HepG2 (cell line): ENCODE results near the gene SLC28A1. TPM values are rescaled to one million over a fixed set of nuclear protein-coding genes. Genes with fewer than 3 reads are reported as not detected.

Experiments
- ATAC-seq: fragments of 200-7000 bp; cut with Tn5 transposase; 3 replicates; pipeline ENCODE4 v1.9.1; 2020; ENCODE audit warnings: mild to moderate bottlenecking, moderate library complexity
- BruUV-seq: library from RNA; stranded (reverse); fragments of 400-500 nt; replicated peaks from 2 replicates; lab custom pipeline; 2021; lab: Mats Ljungman, UMichigan
- CTCF ChIA-PET: fragments of 300-600 bp; formaldehyde crosslinking; extraction: SDS; loops from one replicate; lab custom pipeline; 2021; ENCODE audit warnings: low total read pairs, inconsistent platforms, low intra/inter-chr PET ratio; lab: Yijun Ruan, JAX
- POLR2A ChIA-PET: fragments of 350-600 bp; sonication (Branson Sonifier 250); formaldehyde crosslinking; loops from one replicate; lab custom pipeline; 2020; ENCODE audit warnings: antibody characterized with exemption, inconsistent platforms; lab: Yijun Ruan, JAX
- DNase-seq: peaks from one replicate; pipeline ENCODE4 v3.0.0-alpha.2; 2015; ENCODE audit warnings: low spot score
- FAIRE-seq: peaks from 3 replicates; lab custom pipeline; 2011; peaks lifted over from hg19 to GRCh38; lab: Jason Lieb, UNC
- H2AFZ ChIP-seq: one replicate; pipeline ENCODE4 v1.6.1; 2011; ENCODE audit warnings: low read length, inconsistent platforms
- H3K27ac ChIP-seq: fragments of 300-600 bp; 3 replicates; pipeline ENCODE4 v1.8.0; 2011; ENCODE audit warnings: mixed run types, mild to moderate bottlenecking, mixed read lengths, low read length, inconsistent platforms; ENCODE audit not compliant: insufficient read depth; ENCODE audit errors: extremely low read length
- H3K27me3 ChIP-seq, 2 experiments: fragments of 200-600 bp in 1 of 2; 2 replicates in 1 of 2; 3 replicates in 1 of 2; pipeline versions ENCODE4 v1.6.0 to v1.8.0; 2011; ENCODE audit warnings: low read length in 2 of 2, mild to moderate bottlenecking in 2 of 2, moderate library complexity in 2 of 2, inconsistent platforms in 1 of 2; ENCODE audit not compliant: insufficient read depth in 2 of 2, control insufficient read depth in 1 of 2
- H3K36me3 ChIP-seq, 2 experiments: fragments of 200-600 bp in 1 of 2; replicated peaks in 1 of 2; 2 replicates in 1 of 2; 3 replicates in 1 of 2; pipeline versions ENCODE4 v1.5.1 to v1.8.0; 2011; ENCODE audit warnings: low read length in 2 of 2, inconsistent platforms in 1 of 2; ENCODE audit not compliant: insufficient read depth in 2 of 2, control insufficient read depth in 1 of 2
- H3K4me1 ChIP-seq: 2 replicates; pipeline ENCODE4 v1.5.1; 2012; ENCODE audit warnings: low read length, inconsistent platforms; ENCODE audit not compliant: insufficient read depth
- H3K4me2 ChIP-seq: 2 replicates; pipeline ENCODE4 v1.6.0; 2011; ENCODE audit warnings: low read depth, low read length, inconsistent platforms
- H3K4me3 ChIP-seq, 3 experiments: fragments of 200-600 bp in 1 of 3; sonication (generic), shearing (Covaris generic) in 1 of 3; replicated peaks in 1 of 3; 2 replicates each; pipeline ENCODE4 v1.5.1; 2011 to 2016; ENCODE audit warnings: low read length in 3 of 3, inconsistent platforms in 2 of 3, low read depth in 2 of 3, mild to moderate bottlenecking in 2 of 3, control low read depth in 1 of 3, mixed read lengths in 1 of 3; ENCODE audit not compliant: insufficient read depth in 1 of 3
- H3K79me2 ChIP-seq: one replicate; pipeline ENCODE4 v1.6.1; 2011; ENCODE audit warnings: low read length, inconsistent platforms; ENCODE audit not compliant: insufficient read depth
- H3K9ac ChIP-seq: 2 replicates; pipeline ENCODE4 v1.6.0; 2011; ENCODE audit warnings: mild to moderate bottlenecking, low read depth, low read length, inconsistent platforms; ENCODE audit not compliant: insufficient read depth
- H3K9me3 ChIP-seq: 2 replicates; pipeline ENCODE4 v1.5.1; 2012; ENCODE audit warnings: mild to moderate bottlenecking, low read length
- H4K20me1 ChIP-seq: 2 replicates; pipeline ENCODE4 v1.6.0; 2011; ENCODE audit warnings: inconsistent platforms, mild to moderate bottlenecking, low read length, moderate library complexity; ENCODE audit not compliant: insufficient read depth
- CBFB ChIP-seq: sonication (generic); formaldehyde crosslinking; IDR thresholded peaks from 2 replicates; pipeline ENCODE4 v1.4.0; 2020; ENCODE audit warnings: missing genetic modification reagents
- HMG20A ChIP-seq: IDR thresholded peaks from 2 replicates; pipeline ENCODE4 v1.6.1; 2016; ENCODE audit warnings: borderline replicate concordance
- HNF4G ChIP-seq, 2 experiments: sonication (generic) in 1 of 2; formaldehyde crosslinking in 1 of 2; IDR thresholded peaks; 2 replicates each; pipeline versions ENCODE4 v1.4.0 to v1.6.1; 2011 to 2020; ENCODE audit warnings: borderline replicate concordance in 2 of 2, low read depth in 2 of 2, mild to moderate bottlenecking in 2 of 2, low read length in 1 of 2, missing genetic modification reagents in 1 of 2, moderate library complexity in 1 of 2
- NR1H2 ChIP-seq: sonication (generic); formaldehyde crosslinking; IDR thresholded peaks from 2 replicates; pipeline ENCODE4 v1.8.1; 2022; ENCODE audit warnings: low read depth, missing genetic modification reagents, borderline replicate concordance
- ZNF672 ChIP-seq: sonication (generic); formaldehyde crosslinking; IDR thresholded peaks from 2 replicates; pipeline ENCODE4 v1.8.1; 2022; ENCODE audit warnings: missing genetic modification reagents
- WGBS: methylation state at CpG from one replicate; pipeline ENCODE4 v1.1.6; 2017; ENCODE audit warnings: low lambda C conversion rate; 5-methylcytosine and 5-hydroxymethylcytosine counted together
- in situ Hi-C: cut with HindIII; loops from 2 replicates; pipeline ENCODE4 v1.10.0; 2017; ENCODE audit warnings: low pct_unique_long_range_greater_than_20kb; ENCODE audit not compliant: extremely low pct_ligation_motif_present
- intact Hi-C: fragments of 100-400 bp; cut with micrococcal nuclease; formaldehyde crosslinking; loops from one replicate; pipeline ENCODE4 v1.10.0; 2022; ENCODE audit not compliant: unreplicated experiment
- polyA plus RNA-seq, 8 experiments: library from polyadenylated mRNA; depleted of rRNA in 3 of 8; stranded (reverse) in 7 of 8; unstranded in 1 of 8; fragments of >200 nt; fragmentation: Illumina TruSeq in 4 of 8; extraction: Trizol in 4 of 8; gene quantifications; 2 replicates each; pipeline versions ENCODE4 v1.2.1 to v1.2.3, GENCODE V29; 2011 to 2016; ENCODE audit warnings: low read depth in 4 of 8, missing spikeins in 1 of 8, mixed read lengths in 1 of 8; ENCODE audit not compliant: insufficient read depth in 1 of 8
- total RNA-seq, 5 experiments: library from RNA; depleted of rRNA; stranded (reverse); fragments of >200 nt; fragmentation: Illumina TruSeq; extraction: Trizol; gene quantifications; 2 replicates each; pipeline ENCODE4 v1.2.3, GENCODE V29; 2016; ENCODE audit warnings: low read depth in 1 of 5
- TF ChIP-seq, protein P1 (sequence below): sonication (generic); formaldehyde crosslinking; IDR thresholded peaks from 2 replicates; pipeline ENCODE4 v1.8.0; 2022; ENCODE audit warnings: low read depth, missing genetic modification reagents

Gene SLC28A1
- total and polyA plus RNA-seq, 2 of the 13 experiments (the other 11 are each of a cell fraction or from before 2014, with no cell fraction given) = 0.31 to 5.8 TPM

DNA sequence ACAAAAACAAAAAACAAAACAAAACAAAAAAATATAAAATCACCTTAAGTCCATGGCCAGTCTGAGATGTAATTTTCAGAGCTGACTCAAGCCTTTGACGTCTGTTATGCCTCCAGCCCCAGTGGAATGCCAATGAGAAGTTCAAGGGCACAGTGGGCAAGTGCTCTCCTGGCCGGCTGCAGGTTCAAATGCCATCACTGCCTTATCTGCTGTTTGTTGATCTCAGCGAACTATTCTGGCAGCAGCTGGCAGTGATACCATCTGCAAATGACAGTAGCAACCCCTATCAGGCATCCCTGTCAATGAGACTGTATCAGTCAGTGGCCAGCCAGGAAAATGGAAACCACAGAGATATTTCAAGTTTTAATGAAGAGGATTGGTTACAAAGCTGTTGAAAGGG lies 86.4 kb downstream of the SLC28A1 start:
- CTCF ChIA-PET = no interaction called here
- peaks cover 1 to 31% of the 10 kb centered on the region in 2 experiments; a peak in 4 of 5 replicates for H3K27me3 ChIP-seq
- intact Hi-C loops = loop anchor here (2.0 kb wide), 1 partner anchor 16 kb away; no protein-coding TSS in a partner anchor
- TF ChIP-seq CBFB (CRISPR knock-in tag) (no peak), ZNF672 (CRISPR knock-in tag) (no peak), HMG20A (CRISPR knock-in tag) (no peak), HNF4G (IDR thresholded peaks at IDR 0.05; ENCODE audit: borderline replicate concordance, low read depth, low read length) (no peak), HNF4G (CRISPR knock-in tag; IDR thresholded peaks at IDR 0.05; ENCODE audit: borderline replicate concordance, low read depth) (no peak), NR1H2 (no peak)
- TF ChIP-seq, protein P1, sequence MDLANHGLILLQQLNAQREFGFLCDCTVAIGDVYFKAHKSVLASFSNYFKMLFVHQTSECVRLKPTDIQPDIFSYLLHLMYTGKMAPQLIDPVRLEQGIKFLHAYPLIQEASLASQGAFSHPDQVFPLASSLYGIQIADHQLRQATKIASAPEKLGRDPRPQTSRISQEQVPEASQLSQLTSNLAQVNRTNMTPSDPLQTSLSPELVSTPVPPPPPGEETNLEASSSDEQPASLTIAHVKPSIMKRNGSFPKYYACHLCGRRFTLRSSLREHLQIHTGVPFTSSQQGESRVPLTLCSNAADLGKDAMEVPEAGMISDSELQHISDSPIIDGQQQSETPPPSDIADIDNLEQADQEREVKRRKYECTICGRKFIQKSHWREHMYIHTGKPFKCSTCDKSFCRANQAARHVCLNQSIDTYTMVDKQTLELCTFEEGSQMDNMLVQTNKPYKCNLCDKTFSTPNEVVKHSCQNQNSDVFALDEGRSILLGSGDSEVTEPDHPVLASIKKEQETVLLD = no peak
- H3K4me1 ChIP-seq = peaks cover 8% of the 10 kb centered on the region; the same call in 1 of the 2 replicates
- H3K4me3 ChIP-seq = no peak overlapping the region
- BruUV-seq = no TSS peak
- no peak for ATAC-seq
- H3K27ac ChIP-seq = no peak overlapping the region
- no peaks in the 10 kb centered on the region for H4K20me1 ChIP-seq
- in situ Hi-C loops = loop anchor here (25.0 kb wide), 1 partner anchor 166 kb away; no protein-coding TSS in a partner anchor
- POLR2A ChIA-PET = interaction anchor here (1.7 kb wide), 1 partner anchor 10 kb away, joined by 7 read pairs; no protein-coding TSS in a partner anchor
- no peaks in the 10 kb centered on the region for H3K79me2 ChIP-seq
- H3K9me3 ChIP-seq = no peaks in the 10 kb centered on the region
- 16% methylated on average over 2 of the region's 3 CpGs for whole genome bisulfite sequencing
- no peak for FAIRE-seq
- no peak overlapping the region for H2AFZ ChIP-seq
- no peak overlapping the region for H3K9ac ChIP-seq
- H3K4me2 ChIP-seq = no peak overlapping the region
- no peaks in the 10 kb centered on the region for H3K36me3 ChIP-seq
- DNase-seq = no peak
